GM10266 (cell line): ENCODE results near the gene TRPM3.

Experiments used
- DNase-seq: peaks from one replicate; pipeline ENCODE4 v3.0.0; 2012; ENCODE audit errors: extremely low spot score
- TF ChIP-seq, protein P1 (sequence below): IDR thresholded peaks from 2 replicates; pipeline ENCODE4 v1.5.1; 2012; ENCODE audit warnings: mild to moderate bottlenecking, low read depth; ENCODE audit not compliant: control insufficient read depth, insufficient read depth; ENCODE audit errors: missing control alignments

TRPM3 gene

DNA sequence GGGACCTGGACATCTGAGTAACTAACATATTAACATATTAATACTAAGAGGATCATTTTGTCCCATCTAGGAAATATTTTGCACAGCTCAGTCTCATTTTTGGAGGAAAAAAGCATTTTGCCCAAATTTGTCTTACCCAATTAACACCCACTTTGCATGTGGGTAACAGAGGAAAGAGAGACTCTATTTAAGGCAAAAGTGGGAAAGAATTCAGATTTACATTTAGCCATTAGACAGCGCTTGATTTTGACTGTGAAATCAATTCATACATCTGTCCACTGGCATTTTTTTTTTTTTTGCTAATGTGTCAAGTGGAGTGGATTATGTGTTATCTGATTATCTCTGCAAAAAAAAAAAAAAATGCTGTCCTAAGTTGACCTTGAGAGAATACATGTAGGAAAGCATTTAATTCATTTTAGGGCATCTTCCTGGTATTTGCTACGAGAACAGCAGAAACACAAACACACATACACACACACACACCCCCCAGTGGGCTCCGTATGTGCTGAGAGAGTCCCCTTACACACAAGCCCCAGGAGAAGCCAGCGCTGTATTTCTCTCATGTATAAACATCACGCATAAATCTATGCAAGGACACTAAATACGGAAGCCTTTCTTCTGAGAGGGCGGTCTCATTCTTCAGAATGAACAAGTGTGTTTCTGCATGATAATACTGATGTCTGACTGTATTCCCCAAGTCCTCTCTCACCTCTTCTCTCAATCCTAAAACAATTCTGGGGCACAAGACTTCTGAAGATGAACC lies 505.0 kb downstream of the TRPM3 start:
- DNase-seq: no peak
- TF ChIP-seq, protein P1, sequence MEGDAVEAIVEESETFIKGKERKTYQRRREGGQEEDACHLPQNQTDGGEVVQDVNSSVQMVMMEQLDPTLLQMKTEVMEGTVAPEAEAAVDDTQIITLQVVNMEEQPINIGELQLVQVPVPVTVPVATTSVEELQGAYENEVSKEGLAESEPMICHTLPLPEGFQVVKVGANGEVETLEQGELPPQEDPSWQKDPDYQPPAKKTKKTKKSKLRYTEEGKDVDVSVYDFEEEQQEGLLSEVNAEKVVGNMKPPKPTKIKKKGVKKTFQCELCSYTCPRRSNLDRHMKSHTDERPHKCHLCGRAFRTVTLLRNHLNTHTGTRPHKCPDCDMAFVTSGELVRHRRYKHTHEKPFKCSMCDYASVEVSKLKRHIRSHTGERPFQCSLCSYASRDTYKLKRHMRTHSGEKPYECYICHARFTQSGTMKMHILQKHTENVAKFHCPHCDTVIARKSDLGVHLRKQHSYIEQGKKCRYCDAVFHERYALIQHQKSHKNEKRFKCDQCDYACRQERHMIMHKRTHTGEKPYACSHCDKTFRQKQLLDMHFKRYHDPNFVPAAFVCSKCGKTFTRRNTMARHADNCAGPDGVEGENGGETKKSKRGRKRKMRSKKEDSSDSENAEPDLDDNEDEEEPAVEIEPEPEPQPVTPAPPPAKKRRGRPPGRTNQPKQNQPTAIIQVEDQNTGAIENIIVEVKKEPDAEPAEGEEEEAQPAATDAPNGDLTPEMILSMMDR: no peak

- TF ChIP-seq, protein P1: no peak
- DNase-seq: no peak
Measured at GRCh38 chr9:70615464-70616138, 505.8 kb downstream of the TRPM3 start.

DNA sequence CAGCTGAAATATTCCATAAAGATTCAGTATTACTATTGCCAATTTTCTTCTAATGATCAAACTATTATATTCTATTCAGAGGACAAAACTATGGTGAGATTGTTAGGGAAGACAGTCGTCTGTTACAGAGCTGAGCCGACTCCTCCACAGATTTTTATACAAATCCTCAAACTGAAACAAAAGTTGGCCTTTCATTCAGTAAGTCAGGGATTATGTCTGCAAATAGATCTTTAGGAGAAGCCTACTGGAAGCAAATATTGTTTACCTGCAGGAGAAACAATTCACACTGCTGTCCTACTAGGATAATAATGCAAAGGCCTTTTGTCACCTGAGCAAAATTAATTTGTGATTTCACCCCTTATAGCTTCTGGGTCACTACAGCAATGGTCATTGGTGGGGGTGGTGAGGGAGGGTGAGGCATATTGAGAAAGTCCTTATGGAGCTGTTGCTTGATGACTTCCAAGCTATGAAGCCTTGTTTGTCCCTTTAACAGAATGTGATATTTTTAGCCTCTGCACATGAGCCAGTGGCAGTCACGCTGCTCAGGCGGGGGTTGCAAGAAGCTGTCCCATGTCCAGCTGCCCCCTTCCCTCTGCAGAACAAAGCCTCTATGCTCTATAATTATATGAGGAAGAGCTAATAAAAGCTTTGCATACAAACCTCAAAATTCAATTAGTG lies 506.5 kb downstream of the TRPM3 start:
- DNase-seq: no peak
- TF ChIP-seq, protein P1: no peak

GRCh38 chr9:70613024-70613768 lies 508.2 kb downstream of the TRPM3 start:
- TF ChIP-seq, protein P1: no peak
- DNase-seq: no peak

- TF ChIP-seq, protein P1: no peak
- no peak for DNase-seq
Measured at GRCh38 chr9:70610287-70610644, 511.2 kb downstream of the TRPM3 start.

- no peak for DNase-seq
Measured at GRCh38 chr9:70609542-70610286, 511.7 kb downstream of the TRPM3 start.

More at GRCh38 chr9:70609542-70610286, 511.7 kb downstream of the TRPM3 start:
- TF ChIP-seq, protein P1: no peak
